Astrocyte (in vitro differentiated cells and primary cell): ENCODE results near the gene INSYN1. TPM values are rescaled to one million over a fixed set of nuclear protein-coding genes. Genes with fewer than 3 reads are reported as not detected.

Experiments used
- DNase-seq: peaks from one replicate; pipeline ENCODE4 v3.0.0-alpha.2; 2010; ENCODE audit warnings: low read depth
- FAIRE-seq: peaks from 2 replicates; lab custom pipeline; 2011; peaks lifted over from hg19 to GRCh38; lab: Jason Lieb, UNC
- H2AFZ ChIP-seq: 2 replicates; pipeline ENCODE4 v1.6.0; 2012; ENCODE audit warnings: low read depth, low read length, inconsistent platforms
- H3K27ac ChIP-seq: 2 replicates; pipeline ENCODE4 v1.5.1; 2011; ENCODE audit warnings: low read depth, low read length, inconsistent platforms
- H3K27me3 ChIP-seq: 2 replicates; pipeline ENCODE4 v1.6.0; 2011; ENCODE audit warnings: low read length, inconsistent platforms; ENCODE audit not compliant: insufficient read depth
- H3K36me3 ChIP-seq: 2 replicates; pipeline ENCODE4 v1.5.1; 2011; ENCODE audit warnings: low read length, inconsistent platforms; ENCODE audit not compliant: insufficient read depth
- H3K4me1 ChIP-seq: 2 replicates; pipeline ENCODE4 v1.5.1; 2011; ENCODE audit warnings: low read length, inconsistent platforms; ENCODE audit not compliant: insufficient read depth
- H3K4me2 ChIP-seq: 2 replicates; pipeline ENCODE4 v1.6.0; 2012; ENCODE audit warnings: low read length, inconsistent platforms
- H3K4me3 ChIP-seq: 2 replicates; pipeline ENCODE4 v1.5.1; 2011; ENCODE audit warnings: low read depth, mild to moderate bottlenecking, low read length, inconsistent platforms; ENCODE audit not compliant: insufficient read depth
- H3K79me2 ChIP-seq: 2 replicates; pipeline ENCODE4 v1.6.0; 2012; ENCODE audit warnings: mild to moderate bottlenecking, low read length, inconsistent platforms; ENCODE audit not compliant: insufficient read depth
- H3K9ac ChIP-seq: 2 replicates; pipeline ENCODE4 v1.6.0; 2012; ENCODE audit warnings: mild to moderate bottlenecking, low read length, inconsistent platforms
- H3K9me3 ChIP-seq: 2 replicates; pipeline ENCODE4 v1.5.1; 2012; ENCODE audit warnings: low read depth, mild to moderate bottlenecking, low read length, inconsistent platforms; ENCODE audit not compliant: insufficient read depth
- H4K20me1 ChIP-seq: 2 replicates; pipeline ENCODE4 v1.6.0; 2012; ENCODE audit warnings: low read length, inconsistent platforms; ENCODE audit not compliant: insufficient read depth
- H3K27ac Mint-ChIP-seq: one replicate; pipeline ENCODE4 v1.8.0; 2021; ENCODE audit warnings: mild to moderate bottlenecking, mixed read lengths; ENCODE audit not compliant: unreplicated experiment
- H3K27me3 Mint-ChIP-seq: one replicate; pipeline ENCODE4 v1.8.0; 2021; ENCODE audit warnings: low read depth, mixed read lengths; ENCODE audit not compliant: unreplicated experiment
- H3K36me3 Mint-ChIP-seq: one replicate; pipeline ENCODE4 v1.8.0; 2021; ENCODE audit warnings: low read depth, mixed read lengths; ENCODE audit not compliant: unreplicated experiment
- H3K4me1 Mint-ChIP-seq: one replicate; pipeline ENCODE4 v1.8.0; 2021; ENCODE audit warnings: low read depth, mixed read lengths; ENCODE audit not compliant: unreplicated experiment
- H3K4me3 Mint-ChIP-seq: one replicate; pipeline ENCODE4 v1.8.0; 2021; ENCODE audit warnings: mild to moderate bottlenecking, moderate library complexity, mixed read lengths; ENCODE audit not compliant: unreplicated experiment
- H3K9me3 Mint-ChIP-seq: one replicate; pipeline ENCODE4 v1.8.0; 2021; ENCODE audit warnings: mild to moderate bottlenecking, mixed read lengths; ENCODE audit not compliant: unreplicated experiment
- CTCF ChIP-seq: IDR thresholded peaks from 2 replicates; pipeline ENCODE4 v1.5.1; 2011; ENCODE audit warnings: low read depth, mild to moderate bottlenecking, inconsistent platforms, low read length, moderate library complexity; ENCODE audit not compliant: insufficient read depth
- EZH2 ChIP-seq: IDR thresholded peaks from 2 replicates; pipeline ENCODE4 v1.6.1; 2012; ENCODE audit warnings: mild to moderate bottlenecking, low read length, inconsistent platforms; ENCODE audit not compliant: insufficient read depth
- total RNA-seq: library from RNA; stranded (reverse); gene quantifications from 2 replicates; pipeline ENCODE4 v1.2.1, GENCODE V29; 2021

INSYN1 gene
- total RNA-seq, 1 donor from 2014 or later = 5.2 TPM

GRCh38 chr15:73751899-73752805 is 999 bp downstream of the INSYN1 start:
- Histone ChIP-seq H3K9me3 (no peaks in the 10 kb centered on the region), H2AFZ (peak overlapping the region; percentile 83), H3K4me2 (peak overlapping the region; percentile 89), H3K27ac (no peak overlapping the region), H3K4me1 (no peaks in the 10 kb centered on the region), H3K79me2 (no peaks in the 10 kb centered on the region), H4K20me1 (peaks cover 8% of the 10 kb centered on the region), H3K4me3 (peak overlapping the region; percentile 57), H3K36me3 (no peaks in the 10 kb centered on the region), H3K27me3 (no peaks in the 10 kb centered on the region), H3K9ac (peak overlapping the region; percentile 58)
- peaks cover 1% of the 10 kb centered on the region for H3K9me3 Mint-ChIP-seq
- TF ChIP-seq EZH2 = peak; percentile 81
- no peak for TF ChIP-seq CTCF
- FAIRE-seq (no peak), DNase-seq (no peak)
- H3K36me3 Mint-ChIP-seq = peaks cover 2% of the 10 kb centered on the region
- no peak overlapping the region for H3K4me3 Mint-ChIP-seq
- H3K4me1 Mint-ChIP-seq = peaks cover 10% of the 10 kb centered on the region
- no peak overlapping the region for H3K27ac Mint-ChIP-seq
- peaks cover 70% of the 10 kb centered on the region for H3K27me3 Mint-ChIP-seq

- no peak overlapping the region for H3K4me3 ChIP-seq
- peaks cover 8% of the 10 kb centered on the region for H4K20me1 ChIP-seq
- Mint-ChIP-seq H3K27ac (no peak overlapping the region), H3K4me3 (peak overlapping the region; percentile 75), H3K4me1 (peaks cover 17% of the 10 kb centered on the region), H3K27me3 (peaks cover 70% of the 10 kb centered on the region), H3K36me3 (peaks cover 2% of the 10 kb centered on the region), H3K9me3 (peaks cover 1% of the 10 kb centered on the region)
- H3K79me2 ChIP-seq = no peaks in the 10 kb centered on the region
- H3K36me3 ChIP-seq = no peaks in the 10 kb centered on the region
- DNase-seq (no peak), FAIRE-seq (no peak)
- TF ChIP-seq CTCF (no peak), EZH2 (no peak)
- peak overlapping the region; percentile 18 for H2AFZ ChIP-seq
- no peaks in the 10 kb centered on the region for H3K9me3 ChIP-seq
- H3K4me2 ChIP-seq = peak overlapping the region; percentile 44
- H3K9ac ChIP-seq = no peak overlapping the region
- H3K27ac ChIP-seq = no peak overlapping the region
- no peaks in the 10 kb centered on the region for H3K4me1 ChIP-seq
- no peaks in the 10 kb centered on the region for H3K27me3 ChIP-seq
Observed at GRCh38 chr15:73751511-73751898, 1.6 kb downstream of the INSYN1 start.

- no peaks in the 10 kb centered on the region for H3K4me1 ChIP-seq
- Mint-ChIP-seq H3K36me3 (peaks cover 2% of the 10 kb centered on the region), H3K9me3 (peaks cover 1% of the 10 kb centered on the region), H3K4me3 (peak overlapping the region; percentile 45), H3K27ac (no peak overlapping the region), H3K4me1 (peaks cover 17% of the 10 kb centered on the region), H3K27me3 (peaks cover 70% of the 10 kb centered on the region)
- H3K9me3 ChIP-seq = no peaks in the 10 kb centered on the region
- no peaks in the 10 kb centered on the region for H3K27me3 ChIP-seq
- TF ChIP-seq CTCF = no peak
- TF ChIP-seq EZH2 = no peak
- H4K20me1 ChIP-seq = peaks cover 8% of the 10 kb centered on the region
- H3K4me2 ChIP-seq = no peak overlapping the region
- DNase-seq (no peak), FAIRE-seq (no peak)
- H3K4me3 ChIP-seq = no peak overlapping the region
- H3K27ac ChIP-seq = no peak overlapping the region
- no peak overlapping the region for H2AFZ ChIP-seq
- H3K36me3 ChIP-seq = no peaks in the 10 kb centered on the region
- H3K9ac ChIP-seq = no peak overlapping the region
- no peaks in the 10 kb centered on the region for H3K79me2 ChIP-seq
Observed at GRCh38 chr15:73750951-73751350, 2.2 kb downstream of the INSYN1 start.
